GM12878 (cell line): ENCODE results near the gene MYRF. TPM values are rescaled to one million over a fixed set of nuclear protein-coding genes. Genes with fewer than 3 reads are reported as not detected.

Experiments
- BHLHE40 ChIP-seq, 2 experiments: fragments of 450-650 bp in 1 of 2; IDR thresholded peaks; 2 replicates each; pipeline ENCODE4 v1.6.1; 2011 to 2017; ENCODE audit warnings: low read depth in 2 of 2, borderline replicate concordance in 1 of 2, improper control_type of control experiment in 1 of 2, low read length in 1 of 2, mild to moderate bottlenecking in 1 of 2
- BMI1 ChIP-seq: fragments of 450-650 bp; IDR thresholded peaks from 2 replicates; pipeline ENCODE4 v1.6.1; 2016; ENCODE audit warnings: mild to moderate bottlenecking, moderate library complexity, borderline replicate concordance
- CHD2 ChIP-seq: IDR thresholded peaks from 2 replicates; pipeline ENCODE4 v1.6.1; 2011; ENCODE audit warnings: low read depth, low read length, improper control_type of control experiment, borderline replicate concordance
- GABPA ChIP-seq: IDR thresholded peaks from 2 replicates; pipeline ENCODE4 v1.6.1; 2014; ENCODE audit warnings: antibody characterized with exemption, low read depth, mild to moderate bottlenecking, inconsistent platforms
- HDGF ChIP-seq: fragments of 450-650 bp; IDR thresholded peaks from 2 replicates; pipeline ENCODE4 v1.6.1; 2016; ENCODE audit warnings: antibody characterized with exemption
- IKZF2 ChIP-seq, 2 experiments: fragments of 450-650 bp; IDR thresholded peaks; 2 replicates each; pipeline ENCODE4 v1.6.1; 2017; ENCODE audit warnings: mild to moderate bottlenecking in 2 of 2, moderate library complexity in 2 of 2
- IRF4 ChIP-seq: IDR thresholded peaks from 2 replicates; pipeline ENCODE4 v1.6.1; 2011; ENCODE audit warnings: low read depth, low read length
- MEF2A ChIP-seq: IDR thresholded peaks from 2 replicates; pipeline ENCODE4 v1.6.1; 2011; ENCODE audit warnings: low read depth, mild to moderate bottlenecking, low read length, moderate library complexity; ENCODE audit not compliant: insufficient read depth
- MTA3 ChIP-seq: IDR thresholded peaks from 2 replicates; pipeline ENCODE4 v1.6.1; 2012; ENCODE audit warnings: low read length, inconsistent platforms, borderline replicate concordance
- MYB ChIP-seq: fragments of 150-350 bp; IDR thresholded peaks from 2 replicates; pipeline ENCODE4 v1.6.1; 2014; ENCODE audit warnings: mild to moderate bottlenecking, low read depth, low read length, borderline replicate concordance
- NBN ChIP-seq: fragments of 450-650 bp; IDR thresholded peaks from 2 replicates; pipeline ENCODE4 v1.6.1; 2016
- NFIC ChIP-seq: IDR thresholded peaks from 2 replicates; pipeline ENCODE4 v1.6.1; 2012; ENCODE audit warnings: low read depth, mild to moderate bottlenecking, inconsistent platforms, low read length, moderate library complexity
- NFYB ChIP-seq: IDR thresholded peaks from 2 replicates; pipeline ENCODE4 v1.6.1; 2011; ENCODE audit warnings: low read depth, mild to moderate bottlenecking, low read length, improper control_type of control experiment, moderate library complexity; ENCODE audit not compliant: insufficient read depth
- PML ChIP-seq: IDR thresholded peaks from 2 replicates; pipeline ENCODE4 v1.6.1; 2012; ENCODE audit warnings: low read length, inconsistent platforms
- RB1 ChIP-seq: fragments of 450-650 bp; formaldehyde crosslinking; IDR thresholded peaks from 2 replicates; pipeline ENCODE4 v1.6.1; 2017; ENCODE audit warnings: mild to moderate bottlenecking, borderline replicate concordance
- SMAD1 ChIP-seq: fragments of 450-650 bp; IDR thresholded peaks from 2 replicates; pipeline ENCODE4 v1.6.1; 2018; ENCODE audit warnings: mild to moderate bottlenecking, low read depth; ENCODE audit not compliant: partially characterized antibody
- SMAD5 ChIP-seq: IDR thresholded peaks from 2 replicates; pipeline ENCODE4 v1.6.1; 2016; ENCODE audit warnings: antibody characterized with exemption, low read depth
- STAT3 ChIP-seq: IDR thresholded peaks from 2 replicates; pipeline ENCODE4 v1.6.1; 2011; ENCODE audit warnings: low read depth, low read length, improper control_type of control experiment
- TCF3 ChIP-seq: IDR thresholded peaks from 2 replicates; pipeline ENCODE4 v1.6.1; 2012; ENCODE audit warnings: low read depth, mild to moderate bottlenecking, low read length, borderline replicate concordance; ENCODE audit not compliant: insufficient read depth
- polyA plus RNA-seq, 11 experiments: library from polyadenylated mRNA; depleted of rRNA in 4 of 11; unstranded in 6 of 11; stranded (reverse) in 5 of 11; fragments of >200 nt; fragmentation: Nextera tagmentation in 4 of 11; fragmentation: Illumina TruSeq in 1 of 11; extraction: Ambion mirVana in 4 of 11; extraction: Trizol in 1 of 11; gene quantifications; 1 replicate in 1 of 11; 2 replicates in 10 of 11; pipeline versions ENCODE4 v1.2.1 to v1.2.3, GENCODE V29; 2011 to 2016; ENCODE audit warnings: inconsistent platforms in 2 of 11, missing spikeins in 2 of 11, low read depth in 1 of 11
- total RNA-seq, 4 experiments: library from RNA; depleted of rRNA in 3 of 4; stranded (reverse); fragments of >200 nt in 3 of 4; fragmentation: Illumina TruSeq in 1 of 4; extraction: Trizol in 1 of 4; gene quantifications; 2 replicates each; pipeline versions ENCODE4 v1.2.1 to v1.2.3, GENCODE V29; 2013 to 2021
- TF ChIP-seq, protein P1 (sequence below): fragments of 450-650 bp; formaldehyde crosslinking; IDR thresholded peaks from 2 replicates; pipeline ENCODE4 v1.4.0; 2020; ENCODE audit warnings: mild to moderate bottlenecking, moderate library complexity
- TF ChIP-seq, protein P2 (sequence below), 3 experiments: IDR thresholded peaks in 2 of 3; conservative IDR thresholded peaks in 1 of 3; 2 replicates each; pipeline ENCODE4 v1.5.1; 2011; ENCODE audit warnings: low read depth in 3 of 3, low read length in 3 of 3, mild to moderate bottlenecking in 3 of 3, control low read depth in 2 of 3, moderate library complexity in 2 of 3, inconsistent platforms in 1 of 3, mixed read lengths in 1 of 3; ENCODE audit not compliant: control insufficient read depth in 2 of 3, insufficient read depth in 1 of 3; ENCODE audit errors: extremely low read depth in 1 of 3
- TF ChIP-seq, protein P3 (sequence below): IDR thresholded peaks from 2 replicates; pipeline ENCODE4 v1.6.1; 2012; ENCODE audit warnings: low read depth, low read length, improper control_type of control experiment
- TF ChIP-seq, protein P4 (sequence below): IDR thresholded peaks from 2 replicates; pipeline ENCODE4 v1.6.1; 2011; ENCODE audit warnings: borderline replicate concordance, low read depth, mild to moderate bottlenecking, moderate library complexity, mixed read lengths, low read length; ENCODE audit not compliant: insufficient read depth; ENCODE audit errors: extremely low read length

The MYRF gene
- total and polyA plus RNA-seq, 10 of the 15 experiments (the other 5 are each of a cell fraction or from before 2014, with no cell fraction given) = 0.27 to 15.6 (median 0.89) TPM

DNA sequence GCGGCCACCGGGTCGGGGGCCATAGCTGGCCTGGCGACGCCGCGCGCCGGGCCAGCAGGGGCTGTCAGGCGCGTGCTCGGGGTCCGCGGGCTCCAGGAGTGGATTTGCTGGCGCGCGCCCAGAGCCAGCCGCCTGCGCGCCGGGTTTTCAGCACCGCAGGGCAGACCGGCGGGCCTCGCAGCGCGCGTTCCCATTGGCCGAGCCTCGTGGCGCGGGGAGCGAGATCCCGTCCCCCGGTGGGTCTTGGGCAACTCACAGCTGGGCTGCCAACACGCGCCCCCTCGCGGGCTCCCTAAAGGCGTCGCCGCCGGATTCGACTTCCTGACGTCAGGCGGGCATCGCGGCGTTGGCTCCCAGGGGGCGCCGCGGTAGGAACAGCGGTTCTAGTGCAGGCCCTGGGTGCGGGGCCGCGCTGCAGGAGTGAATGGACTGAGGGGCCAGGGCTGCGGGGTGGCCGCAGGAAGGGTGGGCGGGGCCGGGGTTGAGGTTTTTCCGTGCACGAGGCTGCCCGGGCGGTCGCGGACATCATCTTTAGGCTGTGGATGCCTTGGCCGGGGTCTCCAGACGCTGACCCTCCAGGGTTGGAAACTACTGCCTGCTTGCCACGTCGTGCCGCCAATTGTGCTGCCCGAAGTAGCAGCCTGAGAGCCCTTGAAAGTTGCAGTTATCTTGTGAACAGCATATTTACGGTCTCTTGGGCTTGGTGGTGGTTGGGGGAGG is 64.5 kb downstream of the MYRF start, which contains the start of gene FADS1 (continued):
- no peak for TF ChIP-seq PML
- no peak for TF ChIP-seq NFYB
- TF ChIP-seq BHLHE40 (IDR thresholded peaks at IDR 0.05; ENCODE audit: borderline replicate concordance in 1 of 2, low read depth in 2 of 2, low read length in 1 of 2) = peak in 1 of 2 experiments; percentile 72; a peak in 2 of 4 replicates
- TF ChIP-seq STAT3 = no peak
- no peak for TF ChIP-seq BMI1
- no peak for TF ChIP-seq MEF2A
- TF ChIP-seq, protein P1, sequence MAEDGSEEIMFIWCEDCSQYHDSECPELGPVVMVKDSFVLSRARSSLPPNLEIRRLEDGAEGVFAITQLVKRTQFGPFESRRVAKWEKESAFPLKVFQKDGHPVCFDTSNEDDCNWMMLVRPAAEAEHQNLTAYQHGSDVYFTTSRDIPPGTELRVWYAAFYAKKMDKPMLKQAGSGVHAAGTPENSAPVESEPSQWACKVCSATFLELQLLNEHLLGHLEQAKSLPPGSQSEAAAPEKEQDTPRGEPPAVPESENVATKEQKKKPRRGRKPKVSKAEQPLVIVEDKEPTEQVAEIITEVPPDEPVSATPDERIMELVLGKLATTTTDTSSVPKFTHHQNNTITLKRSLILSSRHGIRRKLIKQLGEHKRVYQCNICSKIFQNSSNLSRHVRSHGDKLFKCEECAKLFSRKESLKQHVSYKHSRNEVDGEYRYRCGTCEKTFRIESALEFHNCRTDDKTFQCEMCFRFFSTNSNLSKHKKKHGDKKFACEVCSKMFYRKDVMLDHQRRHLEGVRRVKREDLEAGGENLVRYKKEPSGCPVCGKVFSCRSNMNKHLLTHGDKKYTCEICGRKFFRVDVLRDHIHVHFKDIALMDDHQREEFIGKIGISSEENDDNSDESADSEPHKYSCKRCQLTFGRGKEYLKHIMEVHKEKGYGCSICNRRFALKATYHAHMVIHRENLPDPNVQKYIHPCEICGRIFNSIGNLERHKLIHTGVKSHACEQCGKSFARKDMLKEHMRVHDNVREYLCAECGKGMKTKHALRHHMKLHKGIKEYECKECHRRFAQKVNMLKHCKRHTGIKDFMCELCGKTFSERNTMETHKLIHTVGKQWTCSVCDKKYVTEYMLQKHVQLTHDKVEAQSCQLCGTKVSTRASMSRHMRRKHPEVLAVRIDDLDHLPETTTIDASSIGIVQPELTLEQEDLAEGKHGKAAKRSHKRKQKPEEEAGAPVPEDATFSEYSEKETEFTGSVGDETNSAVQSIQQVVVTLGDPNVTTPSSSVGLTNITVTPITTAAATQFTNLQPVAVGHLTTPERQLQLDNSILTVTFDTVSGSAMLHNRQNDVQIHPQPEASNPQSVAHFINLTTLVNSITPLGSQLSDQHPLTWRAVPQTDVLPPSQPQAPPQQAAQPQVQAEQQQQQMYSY (CRISPR knock-in tag) = no peak
- no peak for TF ChIP-seq NFIC
- TF ChIP-seq NBN = no peak
- no peak for TF ChIP-seq MYB
- TF ChIP-seq IKZF2 (IDR thresholded peaks at IDR 0.05) = peak; percentile 51 to 70; a peak in 3 of 4 replicates
- TF ChIP-seq CHD2 = peak; percentile 74; the same call in 1 of the 2 replicates
- TF ChIP-seq RB1 = no peak; the same call in 1 of the 2 replicates
- TF ChIP-seq GABPA = no peak
- peak; percentile 87; the same call in 1 of the 2 replicates for TF ChIP-seq TCF3
- no peak for TF ChIP-seq MTA3
- TF ChIP-seq SMAD5 = no peak
- TF ChIP-seq HDGF = no peak
- TF ChIP-seq, protein P2, sequence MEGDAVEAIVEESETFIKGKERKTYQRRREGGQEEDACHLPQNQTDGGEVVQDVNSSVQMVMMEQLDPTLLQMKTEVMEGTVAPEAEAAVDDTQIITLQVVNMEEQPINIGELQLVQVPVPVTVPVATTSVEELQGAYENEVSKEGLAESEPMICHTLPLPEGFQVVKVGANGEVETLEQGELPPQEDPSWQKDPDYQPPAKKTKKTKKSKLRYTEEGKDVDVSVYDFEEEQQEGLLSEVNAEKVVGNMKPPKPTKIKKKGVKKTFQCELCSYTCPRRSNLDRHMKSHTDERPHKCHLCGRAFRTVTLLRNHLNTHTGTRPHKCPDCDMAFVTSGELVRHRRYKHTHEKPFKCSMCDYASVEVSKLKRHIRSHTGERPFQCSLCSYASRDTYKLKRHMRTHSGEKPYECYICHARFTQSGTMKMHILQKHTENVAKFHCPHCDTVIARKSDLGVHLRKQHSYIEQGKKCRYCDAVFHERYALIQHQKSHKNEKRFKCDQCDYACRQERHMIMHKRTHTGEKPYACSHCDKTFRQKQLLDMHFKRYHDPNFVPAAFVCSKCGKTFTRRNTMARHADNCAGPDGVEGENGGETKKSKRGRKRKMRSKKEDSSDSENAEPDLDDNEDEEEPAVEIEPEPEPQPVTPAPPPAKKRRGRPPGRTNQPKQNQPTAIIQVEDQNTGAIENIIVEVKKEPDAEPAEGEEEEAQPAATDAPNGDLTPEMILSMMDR (IDR thresholded peaks at IDR 0.05 in 2 of 3, conservative IDR thresholded peaks at IDR 0.05 in 1 of 3; ENCODE audit: control insufficient read depth in 2 of 3, extremely low read depth in 1 of 3, insufficient read depth in 1 of 3, low read depth in 3 of 3, low read length in 3 of 3) = peak; percentile 53 to 73 (median 69)
- TF ChIP-seq, protein P3, sequence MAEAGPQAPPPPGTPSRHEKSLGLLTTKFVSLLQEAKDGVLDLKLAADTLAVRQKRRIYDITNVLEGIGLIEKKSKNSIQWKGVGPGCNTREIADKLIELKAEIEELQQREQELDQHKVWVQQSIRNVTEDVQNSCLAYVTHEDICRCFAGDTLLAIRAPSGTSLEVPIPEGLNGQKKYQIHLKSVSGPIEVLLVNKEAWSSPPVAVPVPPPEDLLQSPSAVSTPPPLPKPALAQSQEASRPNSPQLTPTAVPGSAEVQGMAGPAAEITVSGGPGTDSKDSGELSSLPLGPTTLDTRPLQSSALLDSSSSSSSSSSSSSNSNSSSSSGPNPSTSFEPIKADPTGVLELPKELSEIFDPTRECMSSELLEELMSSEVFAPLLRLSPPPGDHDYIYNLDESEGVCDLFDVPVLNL = no peak
- TF ChIP-seq SMAD1 = no peak
- TF ChIP-seq IRF4 = no peak
- TF ChIP-seq, protein P4, sequence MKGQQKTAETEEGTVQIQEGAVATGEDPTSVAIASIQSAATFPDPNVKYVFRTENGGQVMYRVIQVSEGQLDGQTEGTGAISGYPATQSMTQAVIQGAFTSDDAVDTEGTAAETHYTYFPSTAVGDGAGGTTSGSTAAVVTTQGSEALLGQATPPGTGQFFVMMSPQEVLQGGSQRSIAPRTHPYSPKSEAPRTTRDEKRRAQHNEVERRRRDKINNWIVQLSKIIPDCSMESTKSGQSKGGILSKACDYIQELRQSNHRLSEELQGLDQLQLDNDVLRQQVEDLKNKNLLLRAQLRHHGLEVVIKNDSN = no peak
